ENCODE measurements around the gene ZMYM5. TPM values are rescaled to one million over a fixed set of nuclear protein-coding genes. Genes with fewer than 3 reads are reported as not detected.
"Not testable (repeated sequence)": the region's sequence is repeated elsewhere in the genome, so short reads cannot be mapped to it uniquely, and the experiment has no call there.

Gene ZMYM5
- total RNA-seq, 4 donors from 2014 or later, result 6.7 to 39.5 (median 25.4) TPM

DNA sequence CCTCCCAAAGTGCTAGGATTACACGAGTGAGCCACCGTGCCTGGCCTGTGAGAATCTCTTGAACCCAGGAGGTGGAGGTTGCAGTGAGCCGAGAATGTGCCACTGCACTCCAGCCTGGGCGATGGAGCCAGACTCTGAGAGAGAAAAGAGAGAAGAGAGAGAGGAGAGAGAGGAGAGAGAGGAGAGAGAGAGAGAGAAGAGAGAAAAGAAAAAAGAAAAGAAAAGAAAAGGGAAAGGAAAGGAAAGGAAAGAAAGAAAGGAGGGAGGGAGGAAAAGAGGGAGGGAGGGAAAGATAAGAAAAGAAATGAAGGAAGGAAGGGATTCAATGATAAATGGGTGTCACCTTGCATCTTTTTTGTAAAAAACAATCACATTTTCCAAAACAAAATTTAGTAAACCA lies 57.7 kb downstream of the ZMYM5 start:
- Histone ChIP-seq H3K4me3 (no peak overlapping the region), H3K27me3 (no peaks in the 10 kb centered on the region), H3K4me1 (no peaks in the 10 kb centered on the region), H3K27ac (no peak overlapping the region), H3K36me3 (no peaks in the 10 kb centered on the region), H3K9me3 (no peaks in the 10 kb centered on the region)
- intact Hi-C loops (cut with DNase I; ENCODE audit: low total_unique reads), result no loop called here
- DNase-seq, result no peak
- TF ChIP-seq POLR2A (IDR thresholded peaks at IDR 0.05), result no peak
- TF ChIP-seq, protein P1, sequence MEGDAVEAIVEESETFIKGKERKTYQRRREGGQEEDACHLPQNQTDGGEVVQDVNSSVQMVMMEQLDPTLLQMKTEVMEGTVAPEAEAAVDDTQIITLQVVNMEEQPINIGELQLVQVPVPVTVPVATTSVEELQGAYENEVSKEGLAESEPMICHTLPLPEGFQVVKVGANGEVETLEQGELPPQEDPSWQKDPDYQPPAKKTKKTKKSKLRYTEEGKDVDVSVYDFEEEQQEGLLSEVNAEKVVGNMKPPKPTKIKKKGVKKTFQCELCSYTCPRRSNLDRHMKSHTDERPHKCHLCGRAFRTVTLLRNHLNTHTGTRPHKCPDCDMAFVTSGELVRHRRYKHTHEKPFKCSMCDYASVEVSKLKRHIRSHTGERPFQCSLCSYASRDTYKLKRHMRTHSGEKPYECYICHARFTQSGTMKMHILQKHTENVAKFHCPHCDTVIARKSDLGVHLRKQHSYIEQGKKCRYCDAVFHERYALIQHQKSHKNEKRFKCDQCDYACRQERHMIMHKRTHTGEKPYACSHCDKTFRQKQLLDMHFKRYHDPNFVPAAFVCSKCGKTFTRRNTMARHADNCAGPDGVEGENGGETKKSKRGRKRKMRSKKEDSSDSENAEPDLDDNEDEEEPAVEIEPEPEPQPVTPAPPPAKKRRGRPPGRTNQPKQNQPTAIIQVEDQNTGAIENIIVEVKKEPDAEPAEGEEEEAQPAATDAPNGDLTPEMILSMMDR (IDR thresholded peaks at IDR 0.05), result no peak

DNA sequence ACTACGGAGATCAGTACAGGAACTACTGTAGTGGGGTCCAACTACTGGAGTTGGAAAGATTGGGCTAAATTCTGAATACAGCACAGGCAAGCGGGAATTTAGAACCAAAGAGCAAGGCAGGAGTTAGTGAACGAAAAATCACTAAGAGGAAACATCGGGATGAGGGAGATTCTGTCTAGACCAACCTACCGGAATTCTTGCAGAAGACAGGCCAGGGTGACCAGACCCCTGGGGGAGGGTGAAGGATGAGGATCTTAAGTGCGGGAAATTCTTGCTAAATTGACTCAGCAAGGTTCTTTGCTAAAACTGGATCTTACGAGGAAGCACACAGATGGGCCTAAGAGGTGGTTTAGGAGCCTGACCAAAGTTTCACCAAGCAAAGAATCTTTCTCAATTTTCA lies 67.5 kb downstream of the ZMYM5 start:
- intact Hi-C loops (cut with DNase I; ENCODE audit: low total_unique reads), result no loop called here
- no peaks in the 10 kb centered on the region for H3K4me1 ChIP-seq
- no peak for TF ChIP-seq POLR2A (IDR thresholded peaks at IDR 0.05)
- TF ChIP-seq, protein P1 (IDR thresholded peaks at IDR 0.05), result no peak
- H3K36me3 ChIP-seq, result no peaks in the 10 kb centered on the region
- no peak for DNase-seq
- H3K9me3 ChIP-seq, result no peaks in the 10 kb centered on the region
- no peak overlapping the region for H3K27ac ChIP-seq
- H3K4me3 ChIP-seq, result no peak overlapping the region
- no peaks in the 10 kb centered on the region for H3K27me3 ChIP-seq

DNA sequence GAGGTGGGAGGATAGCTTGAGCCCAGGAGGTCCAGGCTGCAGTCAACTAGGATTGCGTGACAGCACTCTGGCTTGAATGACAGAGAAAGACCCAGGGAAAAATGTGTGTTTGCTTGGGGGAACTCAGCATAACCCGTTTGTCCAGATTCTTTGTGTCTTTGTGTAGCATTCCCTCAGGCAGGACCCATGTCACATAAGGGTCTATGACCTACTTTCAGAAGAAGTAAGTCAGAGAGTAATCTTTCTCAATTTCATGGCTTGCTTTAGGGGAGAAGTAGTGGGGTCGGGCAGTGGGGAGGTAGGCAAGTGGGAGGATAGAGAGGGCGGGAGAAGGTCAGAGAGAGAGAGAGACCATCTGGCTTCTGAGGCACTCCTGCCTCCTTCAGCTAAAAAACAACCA lies 68.8 kb downstream of the ZMYM5 start:
- no peaks in the 10 kb centered on the region for H3K27me3 ChIP-seq
- H3K4me1 ChIP-seq, result no peaks in the 10 kb centered on the region
- no peaks in the 10 kb centered on the region for H3K9me3 ChIP-seq
- no peak overlapping the region for H3K4me3 ChIP-seq
- H3K36me3 ChIP-seq, result no peaks in the 10 kb centered on the region
- no peak for DNase-seq
- intact Hi-C loops (cut with DNase I; ENCODE audit: low total_unique reads), result no loop called here
- TF ChIP-seq POLR2A (IDR thresholded peaks at IDR 0.05), result no peak
- TF ChIP-seq, protein P1 (IDR thresholded peaks at IDR 0.05), result no peak
- H3K27ac ChIP-seq, result no peak overlapping the region

DNA sequence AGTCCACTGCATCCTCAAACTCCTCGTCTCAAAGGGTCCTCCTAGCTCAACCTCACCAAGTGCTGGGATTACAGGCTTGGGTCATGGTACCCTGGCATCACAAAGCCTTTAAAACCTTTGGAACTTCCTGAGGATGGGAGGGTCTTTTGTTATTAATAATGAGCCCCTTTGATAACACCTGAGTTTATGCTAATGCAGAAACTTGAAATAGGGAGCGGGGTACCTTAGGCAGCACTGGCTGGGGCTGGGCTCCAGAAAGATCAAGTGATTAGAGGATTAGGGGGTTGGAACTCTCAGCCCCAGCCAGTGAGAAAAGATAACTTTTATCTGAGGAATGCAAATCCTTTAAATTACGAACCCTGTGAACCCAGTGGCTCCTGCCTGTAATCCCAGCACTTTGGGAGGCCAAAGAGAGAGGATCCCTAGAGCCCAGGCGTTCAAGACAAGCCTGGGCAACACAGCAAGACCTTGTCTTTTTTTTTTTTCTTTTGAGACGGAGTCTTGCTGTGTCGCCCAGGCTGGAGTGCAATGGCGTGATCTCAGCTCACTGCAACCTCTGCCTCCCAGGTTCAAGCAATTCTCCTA lies 71.4 kb downstream of the ZMYM5 start:
- Histone ChIP-seq H3K36me3 (no peaks in the 10 kb centered on the region), H3K27me3 (no peaks in the 10 kb centered on the region), H3K27ac (no peak overlapping the region), H3K4me1 (no peaks in the 10 kb centered on the region), H3K4me3 (no peak overlapping the region), H3K9me3 (no peaks in the 10 kb centered on the region)
- TF ChIP-seq POLR2A (IDR thresholded peaks at IDR 0.05), result no peak
- TF ChIP-seq, protein P1 (IDR thresholded peaks at IDR 0.05), result no peak
- DNase-seq, result no peak
- intact Hi-C loops (cut with DNase I; ENCODE audit: low total_unique reads), result no loop called here

DNA sequence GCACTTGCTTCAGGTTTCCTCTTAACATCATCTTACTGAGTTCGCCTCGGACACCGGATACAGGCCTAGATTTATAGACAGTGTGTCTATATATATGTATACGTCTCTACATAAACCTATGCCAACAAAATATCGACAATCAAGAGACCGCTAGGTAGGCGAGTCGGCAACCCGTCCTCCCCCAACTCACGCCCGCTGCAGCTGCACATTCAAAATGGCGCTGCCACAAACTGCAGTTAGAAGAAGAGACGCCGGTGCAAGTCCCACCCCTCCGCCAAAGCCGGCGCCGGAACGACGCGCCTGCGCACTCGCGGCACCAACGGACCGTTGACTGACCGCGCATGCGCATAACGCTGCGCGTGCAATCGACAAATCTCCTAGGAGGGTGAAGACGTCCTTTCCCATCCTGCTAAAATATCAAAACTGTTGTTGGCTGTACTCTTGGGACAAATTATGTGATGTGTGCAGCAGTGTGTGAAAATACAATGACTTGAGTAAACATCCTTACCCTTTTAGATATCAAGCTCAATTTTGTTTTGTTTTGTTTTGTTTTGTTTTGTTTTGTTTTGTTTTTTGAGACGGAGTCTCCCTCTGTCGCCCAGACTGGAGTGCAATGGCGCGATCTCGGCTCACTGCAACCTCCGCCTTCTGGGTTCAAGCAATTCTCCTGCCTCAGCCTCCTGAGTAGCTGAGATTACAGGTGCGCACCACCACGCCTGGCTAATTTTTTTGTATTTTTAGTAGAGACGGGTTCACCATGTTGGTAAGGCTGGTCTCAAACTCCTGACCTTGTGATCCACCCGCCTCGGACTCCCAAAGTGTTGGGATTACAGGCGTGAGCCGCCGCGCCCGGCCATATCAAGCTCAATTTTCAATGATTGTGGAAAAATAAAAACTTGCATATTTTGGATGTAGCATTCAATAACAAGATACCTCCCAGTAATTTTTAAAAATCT lies 80.4 kb downstream of the ZMYM5 start, which contains the start of gene PSPC1:
PSPC1 (minus strand) TSS at position 219 of the 956 bp plus-strand sequence; CDS start at position 31, 188 bp downstream.
- H3K36me3 ChIP-seq, H3K9me3 ChIP-seq, H3K4me1 ChIP-seq, H3K27me3 ChIP-seq: not testable (repeated sequence)
- peak within 1 kb of the TSS; percentile 58 to 80 for H3K4me3 ChIP-seq
- TF ChIP-seq, protein P1 (IDR thresholded peaks at IDR 0.05), result peak in 1 of 4 experiments; percentile 22
- peak; percentile 88 to 97 for TF ChIP-seq POLR2A (IDR thresholded peaks at IDR 0.05)
- DNase-seq, result peak; percentile 93 to 96
- H3K27ac ChIP-seq, result peak within 1 kb of the TSS; percentile 88
- intact Hi-C loops (cut with DNase I; ENCODE audit: low total_unique reads), result loop anchor here (10.0 kb wide), 1 partner anchor 82 kb away; the partner anchor contains the start of gene ZMYM5

Measured in uterus (tissue), 4 donors.